Neuron (in vitro differentiated cells): Measurements from ENCODE around the gene TM9SF4.

ENCODE experiments used
- H2AFZ ChIP-seq: one replicate; pipeline ENCODE4 v1.6.1; 2013; ENCODE audit warnings: low read depth, mild to moderate bottlenecking, inconsistent platforms, low read length, moderate library complexity
- H3K27me3 ChIP-seq: one replicate; pipeline ENCODE4 v1.6.1; 2013; ENCODE audit warnings: low read length; ENCODE audit not compliant: insufficient read depth
- H3K36me3 ChIP-seq: one replicate; pipeline ENCODE4 v1.6.1; 2013; ENCODE audit warnings: low read length; ENCODE audit not compliant: insufficient read depth
- H3K4me1 ChIP-seq: one replicate; pipeline ENCODE4 v1.6.1; 2013; ENCODE audit warnings: low read length; ENCODE audit not compliant: insufficient read depth
- H3K4me3 ChIP-seq: 2 replicates; pipeline ENCODE4 v1.5.1; 2013; ENCODE audit warnings: mild to moderate bottlenecking, low read length, moderate library complexity
- H3K9me3 ChIP-seq: one replicate; pipeline ENCODE4 v1.6.1; 2013; ENCODE audit warnings: low read length

Gene TM9SF4

DNA sequence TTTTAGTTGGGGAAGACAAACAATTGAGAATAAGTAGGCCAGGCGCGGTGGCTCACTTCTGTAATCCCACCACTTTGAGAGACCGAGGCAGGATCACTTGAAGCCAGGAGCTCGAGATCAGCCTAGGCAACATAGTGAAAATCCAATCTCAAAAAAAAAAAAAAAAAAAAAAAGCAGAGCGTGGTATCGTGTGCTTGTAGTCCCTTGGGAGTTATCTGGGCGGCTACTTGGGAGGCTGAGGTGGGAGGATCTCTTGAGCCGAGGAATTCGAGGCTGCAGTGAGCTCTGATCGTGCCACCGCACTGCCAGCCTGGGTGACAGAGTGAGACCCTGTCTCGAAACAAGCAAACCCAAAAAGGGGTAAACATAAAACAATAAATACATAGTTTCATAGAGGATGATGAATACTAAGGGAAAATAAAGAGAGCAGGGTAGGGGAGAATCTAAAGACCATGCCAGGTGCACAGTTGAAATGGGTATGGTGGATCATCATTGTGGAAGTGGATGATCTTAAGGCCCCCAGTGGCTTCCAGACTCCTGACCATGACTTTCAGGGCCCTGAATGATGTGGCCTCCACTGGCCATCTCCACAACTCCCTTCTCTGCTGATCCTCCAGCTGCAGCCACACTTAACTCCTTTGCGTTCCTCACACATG, 99.1 kb downstream of the TM9SF4 start:
- peak overlapping the region; percentile 100 for H3K4me3 ChIP-seq
- no peak overlapping the region for H2AFZ ChIP-seq
- H3K4me1 ChIP-seq = peaks cover 30% of the 10 kb centered on the region
- no peaks in the 10 kb centered on the region for H3K9me3 ChIP-seq
- H3K36me3 ChIP-seq = peaks cover 42% of the 10 kb centered on the region
- H3K27me3 ChIP-seq = no peaks in the 10 kb centered on the region

DNA sequence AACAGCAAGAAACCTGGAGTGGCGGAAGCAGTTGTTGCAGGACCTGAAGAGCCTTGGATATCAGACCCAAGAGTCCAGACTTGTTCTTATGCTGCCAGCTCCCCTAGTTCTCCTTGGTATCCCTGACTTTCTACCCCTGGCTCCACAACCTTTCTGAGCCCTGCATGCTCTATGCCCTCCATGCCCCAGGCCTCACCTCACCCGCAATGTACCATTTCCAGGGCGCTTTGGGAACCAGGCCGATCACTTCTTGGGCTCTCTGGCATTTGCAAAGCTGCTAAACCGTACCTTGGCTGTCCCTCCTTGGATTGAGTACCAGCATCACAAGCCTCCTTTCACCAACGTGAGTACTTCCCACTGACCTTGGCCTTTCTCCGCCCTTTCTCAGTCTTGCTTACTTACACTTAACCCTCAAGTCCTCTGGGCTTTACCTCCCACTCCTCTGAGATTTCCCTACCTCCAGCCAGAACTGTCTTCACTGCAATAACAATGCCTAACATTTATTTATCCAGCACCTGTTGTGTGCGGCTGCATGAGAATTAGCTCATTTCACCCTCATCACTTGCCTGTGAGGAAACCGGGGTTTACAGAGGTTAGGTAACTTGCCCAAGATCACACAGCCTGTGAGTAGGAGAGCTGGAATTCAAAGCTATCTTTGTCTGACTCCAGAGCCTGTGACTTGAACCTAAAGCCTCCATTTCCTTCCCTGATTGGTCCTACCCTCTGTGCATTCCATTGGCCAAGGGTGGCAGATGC, 100.5 kb downstream of the TM9SF4 start:
- H3K9me3 ChIP-seq = no peaks in the 10 kb centered on the region
- H3K4me3 ChIP-seq = no peak overlapping the region
- H2AFZ ChIP-seq = no peak overlapping the region
- H3K36me3 ChIP-seq = peaks cover 38% of the 10 kb centered on the region
- no peaks in the 10 kb centered on the region for H3K27me3 ChIP-seq
- H3K4me1 ChIP-seq = peaks cover 23% of the 10 kb centered on the region

DNA sequence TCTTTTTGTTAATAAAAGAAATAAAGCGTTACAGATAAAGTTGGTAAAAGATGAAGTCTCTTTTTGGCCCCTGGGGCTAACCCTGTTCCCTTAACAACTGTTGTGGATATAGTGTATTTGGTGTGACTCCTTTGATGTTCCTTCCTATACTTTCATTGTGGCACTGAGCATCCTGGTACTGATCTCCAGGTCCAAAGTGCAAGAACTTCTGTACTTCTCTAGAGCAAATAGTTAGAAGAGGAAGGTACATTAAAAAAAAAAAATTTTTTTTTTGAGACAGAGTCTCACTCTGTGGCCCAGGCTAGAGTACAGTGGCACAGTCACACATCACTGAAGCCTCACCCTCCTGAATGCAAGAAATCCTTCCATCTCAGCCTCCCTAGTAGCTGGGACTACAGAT, 104.4 kb downstream of the TM9SF4 start:
- Histone ChIP-seq H2AFZ (no peak overlapping the region), H3K27me3 (no peaks in the 10 kb centered on the region), H3K4me1 (no peaks in the 10 kb centered on the region), H3K36me3 (peaks cover 67% of the 10 kb centered on the region), H3K4me3 (no peak overlapping the region), H3K9me3 (no peaks in the 10 kb centered on the region)

DNA sequence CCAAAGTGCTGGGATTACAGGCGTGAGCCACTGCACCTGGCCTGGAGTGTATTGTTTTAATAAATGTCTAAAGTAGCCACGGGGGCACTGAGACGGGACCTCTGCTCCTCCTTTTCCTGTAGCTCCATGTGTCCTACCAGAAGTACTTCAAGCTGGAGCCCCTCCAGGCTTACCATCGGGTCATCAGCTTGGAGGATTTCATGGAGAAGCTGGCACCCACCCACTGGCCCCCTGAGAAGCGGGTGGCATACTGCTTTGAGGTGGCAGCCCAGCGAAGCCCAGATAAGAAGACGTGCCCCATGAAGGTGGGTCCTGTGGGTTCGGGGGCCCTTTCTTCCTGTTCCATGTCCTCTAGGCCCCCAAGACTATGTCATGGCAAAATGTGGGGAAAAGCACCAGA, 105.6 kb downstream of the TM9SF4 start:
- Histone ChIP-seq H3K9me3 (no peaks in the 10 kb centered on the region), H2AFZ (no peak overlapping the region), H3K4me3 (no peak overlapping the region), H3K36me3 (peaks cover 69% of the 10 kb centered on the region), H3K4me1 (no peaks in the 10 kb centered on the region), H3K27me3 (no peaks in the 10 kb centered on the region)

DNA sequence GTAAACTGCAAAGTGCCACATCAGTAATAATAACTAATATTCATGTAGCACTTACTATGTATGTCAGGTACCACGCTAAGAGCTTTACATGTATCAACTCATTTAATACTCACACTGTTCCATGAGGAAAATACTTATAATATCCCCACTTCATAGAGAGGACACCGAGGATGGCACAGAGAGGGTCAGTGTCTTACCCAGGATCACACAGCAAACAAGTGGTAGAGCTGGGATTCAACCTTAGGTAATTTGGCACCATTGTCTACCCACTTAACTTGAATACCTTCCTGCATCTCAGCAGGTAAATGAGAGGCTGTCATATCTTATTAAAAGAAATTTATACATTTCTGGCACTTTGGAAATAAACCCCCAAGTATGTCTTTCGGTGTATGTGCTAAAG, 106.2 kb downstream of the TM9SF4 start:
- Histone ChIP-seq H3K4me1 (no peaks in the 10 kb centered on the region), H3K36me3 (peaks cover 68% of the 10 kb centered on the region), H3K9me3 (no peaks in the 10 kb centered on the region), H3K27me3 (no peaks in the 10 kb centered on the region), H2AFZ (no peak overlapping the region), H3K4me3 (no peak overlapping the region)

DNA sequence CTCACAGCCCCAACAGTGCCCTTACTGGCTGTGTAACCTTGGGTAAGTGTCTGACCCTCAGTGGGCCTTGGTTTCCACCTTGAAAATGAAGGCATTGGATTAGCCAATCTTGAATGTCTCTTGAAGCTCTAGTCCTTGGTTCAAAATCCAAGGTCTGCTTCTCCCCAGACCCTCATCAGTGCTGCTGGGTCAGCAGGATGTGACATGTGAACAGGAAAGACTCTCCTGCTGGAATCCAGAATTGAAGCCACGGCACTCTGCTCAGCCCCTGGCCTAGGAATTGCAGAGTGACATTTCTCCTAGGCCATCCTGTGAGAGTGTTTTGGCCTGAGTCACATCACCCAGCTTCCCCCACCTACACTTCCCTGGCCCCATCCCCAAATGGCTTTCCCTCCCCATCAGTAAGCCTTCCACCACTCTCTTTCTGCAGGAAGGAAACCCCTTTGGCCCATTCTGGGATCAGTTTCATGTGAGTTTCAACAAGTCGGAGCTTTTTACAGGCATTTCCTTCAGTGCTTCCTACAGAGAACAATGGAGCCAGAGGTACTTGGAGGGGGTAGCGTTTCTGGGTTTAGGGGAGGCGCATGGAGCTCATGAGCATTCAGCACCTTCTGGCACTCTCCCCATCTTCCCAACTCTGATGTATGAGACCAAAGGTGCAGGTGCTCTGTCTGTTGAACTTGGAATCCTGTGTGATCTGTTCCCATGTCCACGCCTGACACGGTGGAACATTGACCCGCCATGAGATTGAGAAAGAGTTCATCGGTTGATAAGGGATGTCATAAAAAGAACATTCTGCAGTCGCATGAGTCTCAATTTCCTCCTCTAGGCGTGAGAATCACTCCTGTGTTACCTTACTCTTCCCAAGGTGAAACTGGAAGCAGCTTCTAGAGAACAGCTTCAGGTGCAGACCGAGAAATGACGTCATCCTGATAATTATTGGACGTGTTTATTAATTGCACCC, 106.9 kb downstream of the TM9SF4 start:
- no peak overlapping the region for H3K4me3 ChIP-seq
- no peak overlapping the region for H2AFZ ChIP-seq
- H3K27me3 ChIP-seq = no peaks in the 10 kb centered on the region
- H3K36me3 ChIP-seq = peaks cover 67% of the 10 kb centered on the region
- H3K4me1 ChIP-seq = no peaks in the 10 kb centered on the region
- no peaks in the 10 kb centered on the region for H3K9me3 ChIP-seq
